ENCODE measurements around the gene P2RY8. TPM values are rescaled to one million over a fixed set of nuclear protein-coding genes. Genes with fewer than 3 reads are reported as not detected.

P2RY8 gene
- total and polyA plus RNA-seq, 2 donors (not counting 1 experiment from before 2014, with no cell fraction given) = 72.3 to 142 TPM

- no peak for TF ChIP-seq CTCF (IDR thresholded peaks at IDR 0.05)
- no peak for TF ChIP-seq EZH2 (IDR thresholded peaks at IDR 0.05; ENCODE audit: borderline replicate concordance, insufficient read depth, low read depth, low read length, poor library complexity, severe bottlenecking)
- WGBS (ENCODE audit: insufficient coverage) = 93% methylated on average over 6 of the region's 6 CpGs
- intact Hi-C loops (cut with micrococcal nuclease) = no loop called here
- Histone ChIP-seq H3K36me3 (replicated peaks in 1 of 2; ENCODE audit: control extremely low read depth in 1 of 2, control insufficient read depth in 1 of 2, extremely low read depth in 1 of 2, insufficient read depth in 2 of 2, low read length in 1 of 2) (peaks cover 2 to 40% of the 10 kb centered on the region in 2 experiments), H2AFZ (ENCODE audit: insufficient read depth, low read depth, low read length, poor library complexity, severe bottlenecking) (no peak overlapping the region), H3K9me3 (ENCODE audit: control extremely low read depth in 1 of 3, control insufficient read depth in 2 of 3, insufficient read depth in 1 of 3, low read length in 2 of 3) (no peaks in the 10 kb centered on the region), H3K4me2 (replicated peaks; ENCODE audit: low read depth, low read length, poor library complexity, severe bottlenecking) (no peak overlapping the region), H3K79me2 (ENCODE audit: control insufficient read depth, insufficient read depth, low read length) (peaks cover 84% of the 10 kb centered on the region), H3K4me1 (ENCODE audit: control insufficient read depth in 2 of 2, insufficient read depth in 2 of 2, low read length in 2 of 2) (peaks cover 33 to 50% of the 10 kb centered on the region in 2 donors), H3K27me3 (replicated peaks in 1 of 4; ENCODE audit: control extremely low read depth in 1 of 4, control insufficient read depth in 3 of 4, insufficient read depth in 4 of 4, low read length in 3 of 4) (no peaks in the 10 kb centered on the region), H3K9ac (ENCODE audit: low read length) (no peak overlapping the region), H3K27ac (ENCODE audit: low read length in 2 of 2) (no peak overlapping the region), H3K4me3 (ENCODE audit: control extremely low read depth in 1 of 5, extremely low read depth in 1 of 5, insufficient read depth in 1 of 5, low read depth in 2 of 5, low read length in 4 of 5) (no peak overlapping the region), H4K20me1 (ENCODE audit: control insufficient read depth, insufficient read depth, low read length, poor library complexity, severe bottlenecking) (peaks cover 73% of the 10 kb centered on the region)
- ChIA-PET POLR2A (no interaction called here), CTCF (no interaction called here)
- Mint-ChIP-seq H3K4me3 (no peak overlapping the region), H3K27me3 (no peaks in the 10 kb centered on the region), H3K9me3 (ENCODE audit: insufficient read depth) (no peaks in the 10 kb centered on the region), H3K4me1 (peaks cover 16% of the 10 kb centered on the region), H3K27ac (no peak overlapping the region)
- ATAC-seq (ENCODE audit: low read depth) = no peak
- no peak for DNase-seq
Observed at GRCh38 chrX:1525583-1526355, 11.2 kb downstream of the P2RY8 start.

GRCh38 chrX:1524874-1525582, 12.0 kb downstream of the P2RY8 start:
- H4K20me1 ChIP-seq (ENCODE audit: control insufficient read depth, insufficient read depth, low read length, poor library complexity, severe bottlenecking) = peaks cover 66% of the 10 kb centered on the region
- Mint-ChIP-seq H3K27me3 (no peaks in the 10 kb centered on the region), H3K4me3 (no peak overlapping the region), H3K27ac (no peak overlapping the region), H3K4me1 (peaks cover 24% of the 10 kb centered on the region), H3K9me3 (ENCODE audit: insufficient read depth) (no peaks in the 10 kb centered on the region)
- TF ChIP-seq CTCF (IDR thresholded peaks at IDR 0.05) = no peak
- TF ChIP-seq EZH2 (IDR thresholded peaks at IDR 0.05; ENCODE audit: borderline replicate concordance, insufficient read depth, low read depth, low read length, poor library complexity, severe bottlenecking) = no peak
- H3K9me3 ChIP-seq (ENCODE audit: control extremely low read depth in 1 of 3, control insufficient read depth in 2 of 3, insufficient read depth in 1 of 3, low read length in 2 of 3) = no peaks in the 10 kb centered on the region
- H3K27me3 ChIP-seq (replicated peaks in 1 of 4; ENCODE audit: control extremely low read depth in 1 of 4, control insufficient read depth in 3 of 4, insufficient read depth in 4 of 4, low read length in 3 of 4) = no peaks in the 10 kb centered on the region
- ATAC-seq (ENCODE audit: low read depth) (no peak), DNase-seq (no peak)
- POLR2A ChIA-PET = no interaction called here
- WGBS (ENCODE audit: insufficient coverage) = 90% methylated on average over 3 of the region's 4 CpGs
- H3K27ac ChIP-seq (ENCODE audit: low read length in 2 of 2) = no peak overlapping the region
- H2AFZ ChIP-seq (ENCODE audit: insufficient read depth, low read depth, low read length, poor library complexity, severe bottlenecking) = no peak overlapping the region
- H3K36me3 ChIP-seq (replicated peaks in 1 of 2; ENCODE audit: control extremely low read depth in 1 of 2, control insufficient read depth in 1 of 2, extremely low read depth in 1 of 2, insufficient read depth in 2 of 2, low read length in 1 of 2) = peaks cover 2 to 40% of the 10 kb centered on the region in 2 experiments
- H3K79me2 ChIP-seq (ENCODE audit: control insufficient read depth, insufficient read depth, low read length) = peaks cover 85% of the 10 kb centered on the region
- H3K4me2 ChIP-seq (replicated peaks; ENCODE audit: low read depth, low read length, poor library complexity, severe bottlenecking) = no peak overlapping the region
- H3K4me1 ChIP-seq (ENCODE audit: control insufficient read depth in 2 of 2, insufficient read depth in 2 of 2, low read length in 2 of 2) = peaks cover 41 to 57% of the 10 kb centered on the region in 2 donors
- CTCF ChIA-PET = no interaction called here
- H3K4me3 ChIP-seq (ENCODE audit: control extremely low read depth in 1 of 5, extremely low read depth in 1 of 5, insufficient read depth in 1 of 5, low read depth in 2 of 5, low read length in 4 of 5) = no peak overlapping the region
- H3K9ac ChIP-seq (ENCODE audit: low read length) = no peak overlapping the region
- intact Hi-C loops (cut with micrococcal nuclease) = no loop called here

All from B cell (primary cell).